ENCODE data around the gene ZDHHC14.

Gene ZDHHC14

GRCh38 chr6:157668713-157669112, 287.7 kb downstream of the ZDHHC14 start:
- no peak for DNase-seq (ENCODE audit: low spot score)

- DNase-seq (ENCODE audit: low spot score), result no peak
Measured at GRCh38 chr6:157669323-157669722, 288.3 kb downstream of the ZDHHC14 start.

GRCh38 chr6:157669747-157670216, 288.8 kb downstream of the ZDHHC14 start:
- DNase-seq (ENCODE audit: low spot score), result peak; percentile 95

GRCh38 chr6:157670466-157671186, 289.6 kb downstream of the ZDHHC14 start:
- peak; percentile 36 for DNase-seq (ENCODE audit: low spot score)

GRCh38 chr6:157672726-157673412, 291.9 kb downstream of the ZDHHC14 start:
- DNase-seq (ENCODE audit: low spot score), result no peak

- no peak for DNase-seq (ENCODE audit: low spot score)
Measured at GRCh38 chr6:157673596-157673995, 292.6 kb downstream of the ZDHHC14 start.

GRCh38 chr6:157674061-157674460, 293.1 kb downstream of the ZDHHC14 start:
- DNase-seq (ENCODE audit: low spot score), result no peak

- DNase-seq (ENCODE audit: low spot score), result no peak
Measured at GRCh38 chr6:157675831-157676230, 294.8 kb downstream of the ZDHHC14 start.

GRCh38 chr6:157676241-157676640, 295.3 kb downstream of the ZDHHC14 start:
- DNase-seq (ENCODE audit: low spot score), result no peak

- DNase-seq (ENCODE audit: low spot score), result no peak
Measured at GRCh38 chr6:157677235-157677634, 296.2 kb downstream of the ZDHHC14 start.

- DNase-seq (ENCODE audit: low spot score), result no peak
Measured at GRCh38 chr6:157679605-157680580, 298.9 kb downstream of the ZDHHC14 start.

- no peak for DNase-seq (ENCODE audit: low spot score)
Measured at GRCh38 chr6:157681041-157681650, 300.2 kb downstream of the ZDHHC14 start.

GRCh38 chr6:157682856-157683481, 302.0 kb downstream of the ZDHHC14 start:
- DNase-seq (ENCODE audit: low spot score), result peak; percentile 74

- no peak for DNase-seq (ENCODE audit: low spot score)
Measured at GRCh38 chr6:157683707-157684106, 302.7 kb downstream of the ZDHHC14 start.

- DNase-seq (ENCODE audit: low spot score), result no peak
Measured at GRCh38 chr6:157684620-157685299, 303.8 kb downstream of the ZDHHC14 start.

- no peak for DNase-seq (ENCODE audit: low spot score)
Measured at GRCh38 chr6:157685596-157686280, 304.7 kb downstream of the ZDHHC14 start.

GRCh38 chr6:157688275-157688959, 307.4 kb downstream of the ZDHHC14 start:
- DNase-seq (ENCODE audit: low spot score), result no peak

- peak; percentile 74 for DNase-seq (ENCODE audit: low spot score)
Measured at GRCh38 chr6:157688960-157689599, 308.1 kb downstream of the ZDHHC14 start.

- DNase-seq (ENCODE audit: low spot score), result no peak
Measured at GRCh38 chr6:157689875-157690274, 308.9 kb downstream of the ZDHHC14 start.

Data from AG20443 (cell line).